ENCODE results near the gene STRA6. TPM values are rescaled to one million over a fixed set of nuclear protein-coding genes. Genes with fewer than 3 reads are reported as not detected.

The STRA6 gene
- total RNA-seq, 4 donors from 2014 or later: 0.39 to 1.9 TPM; not detected in 2

- TF ChIP-seq EP300 (IDR thresholded peaks at IDR 0.05) (no peak), CTCF (IDR thresholded peaks at IDR 0.05) (no peak), POLR2A (IDR thresholded peaks at IDR 0.05) (no peak)
- Histone ChIP-seq H3K27ac (no peak overlapping the region), H3K4me1 (peaks cover 0 to 35% (median 17%) of the 10 kb centered on the region in 4 donors), H3K4me3 (no peak overlapping the region), H3K27me3 (peaks cover 0 to 65% of the 10 kb centered on the region in 2 donors), H3K36me3 (peaks cover 0 to 2% (median 0%) of the 10 kb centered on the region in 3 donors), H3K9me3 (peaks cover 0 to 7% (median 0%) of the 10 kb centered on the region in 4 donors)
- DNase-seq (ENCODE audit: low spot score in 2 of 2): no peak
- WGBS, 2 donors: 79 to 85% methylated on average over 4 of the region's 4 CpGs
Observed at GRCh38 chr15:74138642-74139041, 63.9 kb downstream of the STRA6 start.

- Histone ChIP-seq H3K27ac (no peak overlapping the region), H3K4me3 (no peak overlapping the region), H3K4me1 (peaks cover 0 to 35% (median 17%) of the 10 kb centered on the region in 4 donors), H3K27me3 (peaks cover 0 to 74% of the 10 kb centered on the region in 2 donors), H3K36me3 (peaks cover 0 to 8% (median 0%) of the 10 kb centered on the region in 3 donors), H3K9me3 (peaks cover 0 to 18% (median 0%) of the 10 kb centered on the region in 4 donors)
- DNase-seq (ENCODE audit: low spot score in 2 of 2): no peak
- 56 to 75% methylated on average over 2 of the region's 2 CpGs for WGBS, 2 donors
- TF ChIP-seq EP300 (IDR thresholded peaks at IDR 0.05) (no peak), POLR2A (IDR thresholded peaks at IDR 0.05) (no peak)
Observed at GRCh38 chr15:74137537-74137894, 65.1 kb downstream of the STRA6 start.

GRCh38 chr15:74136814-74137536 is 65.6 kb downstream of the STRA6 start:
- DNase-seq (ENCODE audit: low spot score in 2 of 2): no peak
- 17 to 28% methylated on average over 18 of the region's 18 CpGs for WGBS, 2 donors
- Histone ChIP-seq H3K4me3 (peak overlapping the region; percentile 31 to 61 (median 52)), H3K27me3 (peaks cover 0 to 76% of the 10 kb centered on the region in 2 donors), H3K9me3 (peaks cover 0 to 19% (median 0%) of the 10 kb centered on the region in 4 donors), H3K36me3 (peaks cover 0 to 8% (median 0%) of the 10 kb centered on the region in 3 donors), H3K4me1 (peaks cover 0 to 35% (median 17%) of the 10 kb centered on the region in 4 donors), H3K27ac (peak overlapping the region in 2 of 4 donors; percentile 76 to 83)
- TF ChIP-seq CTCF (IDR thresholded peaks at IDR 0.05) (no peak), EP300 (IDR thresholded peaks at IDR 0.05) (no peak), POLR2A (IDR thresholded peaks at IDR 0.05) (no peak)

GRCh38 chr15:74136540-74136813 is 66.1 kb downstream of the STRA6 start:
- Histone ChIP-seq H3K4me3 (peak overlapping the region; percentile 31 to 61 (median 52)), H3K27me3 (peaks cover 0 to 81% of the 10 kb centered on the region in 2 donors), H3K9me3 (peaks cover 0 to 19% (median 0%) of the 10 kb centered on the region in 4 donors), H3K27ac (peak overlapping the region in 2 of 4 donors; percentile 76 to 83), H3K4me1 (peaks cover 0 to 35% (median 17%) of the 10 kb centered on the region in 4 donors), H3K36me3 (peaks cover 0 to 8% (median 0%) of the 10 kb centered on the region in 3 donors)
- WGBS, 2 donors: 1 to 3% methylated on average over 24 to 26 of the region's 26 CpGs
- TF ChIP-seq CTCF (IDR thresholded peaks at IDR 0.05): no peak
- no peak for TF ChIP-seq EP300 (IDR thresholded peaks at IDR 0.05)
- no peak for TF ChIP-seq POLR2A (IDR thresholded peaks at IDR 0.05)
- DNase-seq (ENCODE audit: low spot score in 2 of 2): no peak

GRCh38 chr15:74135041-74135565 is 67.5 kb downstream of the STRA6 start:
- H3K4me1 ChIP-seq: peaks cover 0 to 44% (median 19%) of the 10 kb centered on the region in 4 donors
- peaks cover 0 to 95% of the 10 kb centered on the region in 2 donors for H3K27me3 ChIP-seq
- H3K27ac ChIP-seq: no peak overlapping the region
- DNase-seq (ENCODE audit: low spot score in 2 of 2): no peak
- H3K36me3 ChIP-seq: peaks cover 0 to 8% (median 0%) of the 10 kb centered on the region in 3 donors
- 48 to 49% methylated on average over 27 of the region's 27 CpGs for WGBS, 2 donors
- no peak for TF ChIP-seq EP300 (IDR thresholded peaks at IDR 0.05)
- no peak for TF ChIP-seq POLR2A (IDR thresholded peaks at IDR 0.05)
- TF ChIP-seq CTCF (IDR thresholded peaks at IDR 0.05): no peak
- no peak overlapping the region for H3K4me3 ChIP-seq
- H3K9me3 ChIP-seq: peaks cover 0 to 19% (median 0%) of the 10 kb centered on the region in 4 donors
